ENCODE measurements around the gene CYP46A1. TPM values are rescaled to one million over a fixed set of nuclear protein-coding genes. Genes with fewer than 3 reads are reported as not detected.

Gene CYP46A1
- total and polyA plus RNA-seq, 4 donors: 0.33 to 2.5 (median 1.4) TPM

- Histone ChIP-seq H3K27ac (ENCODE audit: low read depth in 1 of 2, low read length in 1 of 2) (no peak overlapping the region), H3K27me3 (ENCODE audit: control insufficient read depth in 3 of 3, insufficient read depth in 3 of 3, low read length in 2 of 3) (peaks cover 0 to 2% (median 0%) of the 10 kb centered on the region in 3 donors), H3K36me3 (ENCODE audit: control insufficient read depth in 4 of 4, insufficient read depth in 4 of 4, low read length in 4 of 4) (no peaks in the 10 kb centered on the region), H3K9me3 (ENCODE audit: control insufficient read depth in 4 of 4, insufficient read depth in 3 of 4, low read length in 3 of 4) (peaks cover 0 to 2% (median 0%) of the 10 kb centered on the region in 4 donors), H3K9ac (ENCODE audit: insufficient read depth in 1 of 2, low read length in 2 of 2) (no peak overlapping the region), H3K4me1 (ENCODE audit: control insufficient read depth in 5 of 5, insufficient read depth in 5 of 5, low read length in 5 of 5) (no peaks in the 10 kb centered on the region), H3K4me3 (no peak overlapping the region)
- WGBS, 2 donors: 87% methylated on average over 6 of the region's 6 CpGs
- no peak for TF ChIP-seq CTCF (IDR thresholded peaks at IDR 0.05; ENCODE audit: control extremely low read depth, extremely low read depth)
- ATAC-seq (ENCODE audit: insufficient read depth, low FRiP score): no peak
- DNase-seq: no peak
Observed at GRCh38 chr14:99768381-99768780, 84.3 kb downstream of the CYP46A1 start.

- Histone ChIP-seq H3K36me3 (ENCODE audit: control insufficient read depth in 4 of 4, insufficient read depth in 4 of 4, low read length in 4 of 4) (no peaks in the 10 kb centered on the region), H3K4me3 (no peak overlapping the region), H3K27me3 (ENCODE audit: control insufficient read depth in 3 of 3, insufficient read depth in 3 of 3, low read length in 2 of 3) (peaks cover 0 to 2% (median 0%) of the 10 kb centered on the region in 3 donors), H3K4me1 (ENCODE audit: control insufficient read depth in 5 of 5, insufficient read depth in 5 of 5, low read length in 5 of 5) (no peaks in the 10 kb centered on the region), H3K9me3 (ENCODE audit: control insufficient read depth in 4 of 4, insufficient read depth in 3 of 4, low read length in 3 of 4) (no peaks in the 10 kb centered on the region), H3K9ac (ENCODE audit: insufficient read depth in 1 of 2, low read length in 2 of 2) (no peak overlapping the region), H3K27ac (ENCODE audit: low read depth in 1 of 2, low read length in 1 of 2) (no peak overlapping the region)
- 89 to 99% methylated on average over 6 of the region's 6 CpGs for WGBS, 2 donors
- no peak for TF ChIP-seq CTCF (IDR thresholded peaks at IDR 0.05; ENCODE audit: control extremely low read depth, extremely low read depth)
- DNase-seq: no peak
- ATAC-seq (ENCODE audit: insufficient read depth, low FRiP score): no peak
Observed at GRCh38 chr14:99769123-99769522, 85.0 kb downstream of the CYP46A1 start.

- Histone ChIP-seq H3K27me3 (ENCODE audit: control insufficient read depth in 3 of 3, insufficient read depth in 3 of 3, low read length in 2 of 3) (peaks cover 0 to 2% (median 0%) of the 10 kb centered on the region in 3 donors), H3K4me3 (no peak overlapping the region), H3K36me3 (ENCODE audit: control insufficient read depth in 4 of 4, insufficient read depth in 4 of 4, low read length in 4 of 4) (no peaks in the 10 kb centered on the region), H3K9me3 (ENCODE audit: control insufficient read depth in 4 of 4, insufficient read depth in 3 of 4, low read length in 3 of 4) (no peaks in the 10 kb centered on the region), H3K4me1 (ENCODE audit: control insufficient read depth in 5 of 5, insufficient read depth in 5 of 5, low read length in 5 of 5) (no peaks in the 10 kb centered on the region), H3K9ac (ENCODE audit: insufficient read depth in 1 of 2, low read length in 2 of 2) (no peak overlapping the region), H3K27ac (ENCODE audit: low read depth in 1 of 2, low read length in 1 of 2) (no peak overlapping the region)
- no peak for TF ChIP-seq CTCF (IDR thresholded peaks at IDR 0.05; ENCODE audit: control extremely low read depth, extremely low read depth)
- no peak for DNase-seq
- no peak for ATAC-seq (ENCODE audit: insufficient read depth, low FRiP score)
- 79 to 84% methylated on average over 3 of the region's 3 CpGs for WGBS, 2 donors
Observed at GRCh38 chr14:99769799-99770198, 85.7 kb downstream of the CYP46A1 start.

Measured in lung (tissue), 12 donors.